NB4 (cell line): ENCODE data around the gene EIF6.

Experiments used
- DNase-seq: peaks from one replicate; pipeline ENCODE4 v3.0.0; 2010; ENCODE audit warnings: low read depth
- H3K4me3 ChIP-seq: one replicate; pipeline ENCODE4 v1.5.1; 2011; ENCODE audit warnings: mild to moderate bottlenecking, low read depth, low read length, moderate library complexity
- CTCF ChIP-seq: IDR thresholded peaks from one replicate; pipeline ENCODE4 v1.5.1; 2012; ENCODE audit warnings: low read depth, low read length
- MAX ChIP-seq: IDR thresholded peaks from 2 replicates; pipeline ENCODE4 v1.6.1; 2011; ENCODE audit warnings: low read depth, low read length
- MYC ChIP-seq: IDR thresholded peaks from 2 replicates; pipeline ENCODE4 v1.6.1; 2011; ENCODE audit warnings: low read depth, low read length
- POLR2A ChIP-seq: IDR thresholded peaks from 2 replicates; pipeline ENCODE4 v1.6.1; 2011; ENCODE audit warnings: mild to moderate bottlenecking; ENCODE audit not compliant: insufficient read length; ENCODE audit errors: extremely low read depth

EIF6 gene

GRCh38 chr20:35297740-35298139 is 13.2 kb upstream of the EIF6 start:
- DNase-seq = no peak
- no peak overlapping the region for H3K4me3 ChIP-seq
- TF ChIP-seq MYC (no peak), MAX (no peak), CTCF (no peak), POLR2A (no peak)

GRCh38 chr20:35297155-35297554 is 12.6 kb upstream of the EIF6 start:
- peak; percentile 47 for DNase-seq
- TF ChIP-seq POLR2A (no peak), MAX (no peak), CTCF (peak; percentile 25), MYC (no peak)
- no peak overlapping the region for H3K4me3 ChIP-seq

GRCh38 chr20:35296101-35296554 is 11.6 kb upstream of the EIF6 start:
- DNase-seq = no peak
- H3K4me3 ChIP-seq = no peak overlapping the region
- no peak for TF ChIP-seq MAX
- TF ChIP-seq MYC = no peak
- TF ChIP-seq POLR2A = no peak
- no peak for TF ChIP-seq CTCF

DNA sequence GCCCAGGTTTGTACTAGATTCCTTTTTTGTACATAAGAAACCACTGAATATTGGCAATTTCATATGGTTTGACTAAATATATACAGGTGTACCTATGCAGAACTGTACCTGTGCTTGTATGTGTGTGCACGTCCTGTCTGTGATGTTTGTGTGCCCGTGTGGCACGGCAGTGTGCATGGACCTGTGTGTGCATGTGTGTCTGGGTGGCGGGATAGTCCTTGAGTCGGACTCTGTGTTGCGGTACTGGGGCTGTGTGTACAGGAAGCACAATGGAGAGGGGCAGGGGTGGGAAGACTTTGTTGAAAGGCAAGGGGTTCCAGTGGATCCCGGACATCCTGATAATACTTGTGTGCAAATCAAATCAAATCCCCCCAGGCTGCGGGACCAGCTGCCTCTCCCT is 11.1 kb upstream of the EIF6 start:
- TF ChIP-seq POLR2A = no peak
- DNase-seq = no peak
- H3K4me3 ChIP-seq = no peak overlapping the region

DNA sequence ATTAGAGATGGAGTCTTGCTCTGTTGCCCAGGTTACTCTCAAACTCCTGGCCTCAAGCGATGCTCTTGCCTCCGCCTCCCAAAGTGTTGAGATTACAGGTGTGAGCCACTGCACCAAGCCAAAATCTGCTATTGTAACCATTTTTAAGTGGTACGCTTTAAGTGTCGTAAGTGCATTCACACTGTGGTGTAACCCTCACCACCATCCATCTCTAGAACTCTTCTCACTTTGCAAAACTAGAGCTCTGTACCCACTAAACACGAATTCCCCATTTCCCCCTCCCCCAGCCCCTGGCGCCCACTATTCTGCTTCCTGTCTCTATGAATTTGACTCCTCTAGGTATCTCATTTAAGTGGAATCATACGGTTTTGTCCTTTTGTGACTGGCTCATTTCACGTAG is 10.5 kb upstream of the EIF6 start:
- H3K4me3 ChIP-seq = no peak overlapping the region
- DNase-seq = no peak
- TF ChIP-seq POLR2A (no peak), MAX (no peak), MYC (no peak), CTCF (no peak)

DNA sequence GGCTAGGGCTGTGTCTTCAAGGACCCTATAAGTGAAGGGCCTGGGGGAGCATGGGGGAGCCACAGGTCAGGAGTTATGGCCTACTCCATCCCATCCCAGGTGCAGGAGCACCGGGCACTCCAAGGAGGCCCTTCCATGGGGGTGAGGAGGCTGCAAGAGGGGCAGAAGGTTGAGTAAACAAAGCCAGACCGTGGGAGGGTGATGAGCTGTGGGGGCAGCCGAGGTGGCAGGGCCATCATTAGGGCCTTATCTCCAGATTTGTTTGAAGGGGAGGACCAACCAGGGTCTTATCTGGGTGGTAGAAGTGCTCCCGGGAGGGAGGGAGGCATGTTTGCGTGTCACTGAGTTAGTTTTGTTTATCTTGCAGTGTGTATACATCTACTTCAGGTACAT is 9.7 kb upstream of the EIF6 start:
- DNase-seq = no peak
- TF ChIP-seq MYC = no peak
- TF ChIP-seq POLR2A = no peak
- TF ChIP-seq CTCF = no peak
- TF ChIP-seq MAX = no peak
- no peak overlapping the region for H3K4me3 ChIP-seq
